CD1c-positive myeloid dendritic cell (primary cell): ENCODE measurements around the gene ADRM1.

ENCODE experiments used
- DNase-seq: peaks from one replicate; pipeline ENCODE4 v3.0.0-alpha.2; 2016; ENCODE audit errors: extremely low spot score

Gene ADRM1

DNA sequence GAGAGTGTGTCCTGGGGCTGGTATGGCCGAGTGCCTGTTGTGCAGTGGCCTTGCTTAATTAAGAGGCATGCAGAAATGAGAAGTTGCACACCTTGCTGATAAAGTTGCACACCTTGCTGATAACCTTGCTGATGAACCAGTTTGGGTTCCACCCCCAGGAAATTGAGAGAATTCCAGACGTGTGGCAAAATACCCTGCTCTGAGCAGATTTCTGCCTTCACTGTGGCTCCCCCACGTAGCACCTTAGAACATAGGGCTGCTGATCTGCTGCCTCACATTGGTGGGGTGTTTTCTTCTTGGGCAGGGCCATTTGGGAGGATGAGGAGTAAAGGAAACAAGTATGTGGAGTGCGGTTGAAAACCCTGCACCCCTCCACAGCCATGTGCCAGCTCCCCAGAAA lies 22.5 kb upstream of the ADRM1 start:
- no peak for DNase-seq

DNA sequence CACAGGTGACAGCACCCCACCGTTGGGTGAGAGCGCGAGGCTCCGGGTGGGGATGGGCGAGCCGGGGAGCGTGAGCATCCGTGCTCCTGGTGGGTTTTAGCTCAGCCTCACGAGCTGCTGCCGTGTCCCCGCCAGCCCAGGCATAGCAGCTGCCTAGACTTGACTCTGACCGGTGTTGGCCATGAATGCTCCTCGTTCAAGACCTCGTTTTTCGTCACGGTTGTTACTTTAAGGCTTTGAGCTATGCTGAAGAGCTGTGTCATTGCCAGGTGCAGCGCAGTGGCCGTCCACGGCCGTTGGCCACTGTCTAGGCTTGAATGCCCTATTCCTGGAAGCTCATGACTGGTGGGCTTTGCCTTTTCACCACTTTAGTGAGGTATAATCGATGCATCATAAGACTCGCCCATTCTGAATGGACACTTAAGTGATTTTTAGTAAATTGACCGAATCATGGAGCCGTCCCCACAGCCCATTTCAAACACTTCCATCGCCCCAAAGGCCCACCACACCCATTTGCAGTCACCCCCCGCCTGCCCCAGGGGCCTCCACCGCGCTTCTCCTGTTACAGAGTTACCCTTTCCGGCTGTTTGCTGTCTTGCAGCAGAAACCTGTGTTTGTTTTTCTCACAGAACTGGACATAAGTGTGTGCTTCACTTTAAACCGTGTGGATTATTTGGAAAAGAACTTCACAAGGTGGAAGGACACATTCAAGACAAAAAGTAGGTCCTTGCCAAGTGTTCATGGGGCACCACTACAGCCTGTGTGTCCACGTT lies 21.4 kb upstream of the ADRM1 start:
- no peak for DNase-seq

DNA sequence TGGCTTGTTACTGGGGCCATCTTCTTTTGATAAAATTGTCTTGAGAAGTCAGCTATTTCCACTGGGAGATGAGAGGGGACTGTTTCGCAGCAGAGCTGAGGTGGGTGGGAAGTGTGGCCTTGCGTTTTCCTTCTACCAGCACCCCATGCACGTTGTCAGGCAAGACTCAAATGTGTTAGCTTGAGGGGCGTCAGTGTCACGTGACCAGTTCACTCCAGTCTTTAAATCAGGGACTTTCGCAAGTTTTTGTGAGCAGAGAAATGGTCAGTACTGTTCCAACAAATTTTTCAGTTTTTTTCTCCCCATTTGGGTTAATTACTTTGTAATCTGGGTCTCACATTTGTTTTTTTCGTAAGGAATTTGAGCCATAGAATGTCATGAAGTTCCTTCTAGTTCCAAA lies 20.7 kb upstream of the ADRM1 start:
- no peak for DNase-seq

DNA sequence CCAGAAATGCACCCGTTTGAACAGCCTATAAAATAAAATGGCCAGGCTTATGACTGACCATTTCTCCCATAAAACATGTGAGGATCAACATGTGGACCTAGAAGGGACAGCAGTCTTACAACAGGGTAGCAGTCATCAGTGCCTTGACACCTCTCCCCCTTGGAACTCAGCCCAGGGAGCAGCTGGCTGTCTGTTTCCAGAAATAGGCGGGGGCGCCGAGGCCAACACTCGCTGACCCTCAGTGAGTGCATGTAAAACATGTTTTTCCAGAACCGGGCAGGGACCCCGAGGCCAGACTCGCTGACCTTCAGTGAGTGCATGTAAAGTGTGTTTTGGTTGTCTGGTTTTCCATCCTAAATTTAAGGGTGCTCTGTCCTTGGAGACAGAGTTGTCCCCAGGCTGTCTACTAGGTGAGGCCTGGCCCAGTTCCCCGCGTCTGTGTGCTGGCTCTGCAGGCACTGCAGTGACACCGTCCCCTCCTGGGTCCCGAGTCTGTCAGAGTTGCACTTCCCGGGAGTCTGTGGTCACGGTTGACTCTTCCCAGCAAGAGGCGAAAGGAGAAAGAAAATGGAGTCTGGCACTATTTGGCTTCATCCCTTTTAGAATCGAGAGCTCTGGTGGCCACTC lies 19.8 kb upstream of the ADRM1 start:
- no peak for DNase-seq

- DNase-seq, result no peak
Observed at GRCh38 chr20:62284448-62284847, 18.3 kb upstream of the ADRM1 start.

- no peak for DNase-seq
Observed at GRCh38 chr20:62285151-62285550, 17.6 kb upstream of the ADRM1 start.

DNA sequence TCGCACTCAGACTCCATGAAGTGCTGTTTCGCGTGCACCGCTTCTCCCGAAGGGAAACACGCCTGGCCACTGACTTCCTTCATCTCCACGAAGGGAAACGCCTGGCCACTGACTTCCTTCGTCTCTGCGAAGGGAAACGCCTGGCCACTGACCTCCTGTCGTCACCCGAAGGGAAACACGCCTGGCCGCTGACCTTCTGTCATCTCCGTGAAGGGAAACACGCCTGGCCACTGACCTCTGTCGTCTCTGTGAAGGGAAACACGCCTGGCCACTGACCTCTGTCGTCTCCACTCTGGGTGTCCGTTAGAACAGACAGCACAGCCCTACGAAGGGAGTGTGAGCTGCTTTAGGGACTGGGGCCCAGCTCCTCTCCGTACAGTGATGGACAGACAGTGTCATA lies 17.1 kb upstream of the ADRM1 start:
- no peak for DNase-seq

GRCh38 chr20:62286493-62287064 lies 16.2 kb upstream of the ADRM1 start:
- no peak for DNase-seq

- DNase-seq, result no peak
Observed at GRCh38 chr20:62287129-62287528, 15.7 kb upstream of the ADRM1 start.

DNA sequence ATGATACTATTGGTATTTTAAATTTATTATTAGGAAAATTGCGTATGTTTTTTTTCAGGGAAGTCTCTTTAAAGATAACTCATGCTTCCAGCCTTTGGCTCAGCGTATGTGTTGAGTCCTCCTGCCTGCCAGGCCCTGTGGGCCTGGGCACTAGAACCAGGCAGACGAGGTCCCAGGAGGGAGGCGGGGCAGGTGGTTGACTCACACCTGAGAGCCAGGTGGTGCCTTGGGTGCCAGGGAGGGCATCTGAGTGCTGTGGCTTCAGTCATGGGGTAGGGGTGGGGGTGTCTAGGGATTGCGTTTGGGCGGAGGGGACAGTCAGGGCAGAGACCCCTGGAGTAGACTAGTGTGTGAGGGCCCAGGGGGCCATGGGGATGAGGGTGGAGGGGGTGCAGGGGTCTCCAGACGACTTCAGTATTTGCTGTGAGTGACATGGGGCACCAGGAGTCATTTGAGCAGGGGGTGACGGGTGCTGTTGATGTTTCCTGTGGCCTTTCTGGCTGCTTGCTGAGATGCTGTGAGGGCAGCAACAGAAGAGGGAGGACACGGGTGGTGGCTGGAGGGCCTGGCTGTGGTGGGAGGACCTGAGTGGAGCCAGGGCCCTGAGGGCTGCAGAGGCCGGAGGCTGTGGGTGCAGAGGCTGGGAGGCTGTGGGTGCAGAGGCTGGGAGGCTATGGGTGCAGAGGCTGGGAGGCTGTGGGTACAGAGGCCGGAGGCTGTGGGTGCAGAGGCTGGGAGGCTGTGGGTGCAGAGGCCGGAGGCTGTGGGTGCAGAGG lies 14.8 kb upstream of the ADRM1 start:
- DNase-seq, result no peak

DNA sequence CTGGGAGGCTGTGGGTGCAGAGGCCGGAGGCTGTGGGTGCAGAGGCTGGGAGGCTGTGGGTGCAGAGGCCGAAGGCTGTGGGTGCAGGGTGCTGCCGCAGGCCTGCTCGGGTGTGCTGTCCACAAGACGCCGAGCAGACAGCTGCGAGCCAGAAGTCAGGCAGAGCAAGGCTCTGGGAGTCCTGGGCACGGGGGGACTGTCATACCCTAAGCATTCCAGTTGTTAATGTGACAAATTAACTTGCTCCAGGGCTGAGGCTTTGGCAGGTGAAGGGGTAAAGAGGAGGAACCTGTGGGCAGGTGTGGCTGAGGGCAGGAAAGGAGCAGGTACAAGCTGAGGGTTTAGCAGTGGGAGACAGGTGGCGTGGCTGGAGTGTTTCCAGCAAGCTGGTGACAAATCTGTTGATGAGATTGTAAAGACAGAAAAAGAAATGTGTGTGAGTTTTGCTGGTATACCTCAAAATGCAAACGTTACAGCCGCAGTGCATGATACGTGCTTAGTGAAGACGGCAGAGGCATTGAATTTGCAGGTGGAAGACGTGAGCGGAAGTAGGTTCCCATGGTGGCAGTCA lies 14.2 kb upstream of the ADRM1 start:
- DNase-seq, result no peak

- DNase-seq, result no peak
Observed at GRCh38 chr20:62289131-62289530, 13.7 kb upstream of the ADRM1 start.

DNA sequence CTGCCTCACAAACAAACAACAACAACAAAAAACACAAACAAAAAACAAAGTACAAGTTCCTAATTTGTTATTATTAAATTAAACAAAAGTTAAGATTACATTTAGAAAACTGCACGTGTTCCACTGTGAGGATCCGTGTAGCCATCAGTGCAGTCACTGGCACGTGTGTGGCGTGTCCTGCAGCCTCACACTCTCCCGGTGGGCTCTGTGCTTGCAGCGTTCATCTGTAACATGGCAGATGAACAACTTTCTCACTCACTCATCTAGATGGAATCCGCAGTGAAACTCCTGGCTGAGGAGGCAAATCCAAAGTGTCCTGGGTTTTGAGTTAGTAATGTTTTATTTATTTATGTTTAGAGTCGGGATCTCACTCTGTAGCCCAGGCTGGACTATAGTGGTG lies 12.9 kb upstream of the ADRM1 start:
- no peak for DNase-seq

DNA sequence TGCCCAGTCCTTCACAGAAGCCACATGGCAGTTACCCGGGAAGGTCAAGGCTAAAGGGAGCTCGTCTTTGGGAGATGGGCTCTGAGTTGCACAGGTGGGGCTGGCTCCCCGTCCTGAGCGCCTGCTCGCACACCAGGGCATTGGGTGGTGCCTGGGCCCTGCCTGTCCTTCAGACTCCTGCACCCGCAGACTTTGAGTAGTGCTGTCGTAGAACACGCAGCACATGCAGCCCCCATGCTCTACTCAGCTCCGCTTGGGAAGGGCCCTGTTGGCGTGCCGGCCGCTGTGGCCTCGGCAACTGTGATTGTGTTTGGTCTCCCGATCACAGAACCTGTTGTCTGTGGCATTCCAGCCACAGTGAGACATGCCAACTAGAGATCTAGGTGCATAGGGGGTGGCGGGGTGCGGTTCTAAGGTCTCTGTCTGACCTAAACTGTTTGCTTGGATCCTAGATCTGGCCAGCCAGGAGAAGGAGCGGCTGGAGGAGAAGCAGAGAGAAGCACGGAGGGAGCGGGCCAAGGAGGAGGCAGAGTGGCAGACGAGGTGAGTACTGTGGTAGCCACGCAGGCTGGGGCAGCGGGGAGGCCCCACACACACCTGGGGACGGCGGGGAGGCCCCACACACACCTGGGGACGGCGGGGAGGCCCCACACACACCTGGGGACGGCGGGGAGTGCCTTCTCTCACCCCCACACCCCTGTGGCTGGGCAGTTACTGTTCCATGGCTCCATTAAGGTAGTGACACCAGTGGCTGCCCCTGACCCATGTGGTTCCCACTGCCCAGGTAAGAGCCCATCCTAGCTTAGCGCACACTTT lies 11.3 kb upstream of the ADRM1 start:
- DNase-seq, result no peak

- no peak for DNase-seq
Observed at GRCh38 chr20:62292108-62292507, 10.7 kb upstream of the ADRM1 start.

DNA sequence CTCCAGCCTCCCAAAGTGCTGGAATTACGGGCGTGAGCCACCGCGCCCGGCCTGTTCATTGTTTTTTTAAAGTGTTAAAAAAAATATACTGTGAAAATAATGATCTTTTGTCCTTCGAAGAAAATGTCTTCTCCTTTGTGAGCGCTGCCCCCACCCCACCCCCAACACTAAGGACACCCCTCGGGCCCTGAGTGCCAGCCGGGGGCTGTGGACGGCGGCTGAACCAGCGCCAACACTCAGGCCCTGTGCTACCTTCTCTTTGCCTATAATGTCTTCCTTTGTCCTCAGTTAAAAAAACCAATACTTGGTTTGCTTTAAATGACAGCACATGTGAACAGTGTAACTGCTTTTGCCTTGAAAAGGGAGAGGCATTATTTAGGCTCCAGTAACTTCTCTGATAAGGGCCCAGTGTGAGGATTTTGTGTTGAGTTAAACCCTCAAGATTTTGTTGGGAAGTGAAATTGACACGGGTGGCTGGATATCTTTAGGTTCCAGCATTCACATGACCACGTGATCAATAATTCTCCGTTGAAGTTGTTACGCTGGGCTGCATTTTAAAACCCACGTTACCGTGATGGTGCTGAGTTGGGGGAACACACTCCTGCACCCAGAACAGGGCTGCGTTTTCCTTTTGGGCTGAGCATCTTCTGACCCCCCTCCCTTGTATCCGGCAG lies 9.5 kb upstream of the ADRM1 start:
- no peak for DNase-seq

GRCh38 chr20:62293946-62294345 lies 8.9 kb upstream of the ADRM1 start:
- no peak for DNase-seq

DNA sequence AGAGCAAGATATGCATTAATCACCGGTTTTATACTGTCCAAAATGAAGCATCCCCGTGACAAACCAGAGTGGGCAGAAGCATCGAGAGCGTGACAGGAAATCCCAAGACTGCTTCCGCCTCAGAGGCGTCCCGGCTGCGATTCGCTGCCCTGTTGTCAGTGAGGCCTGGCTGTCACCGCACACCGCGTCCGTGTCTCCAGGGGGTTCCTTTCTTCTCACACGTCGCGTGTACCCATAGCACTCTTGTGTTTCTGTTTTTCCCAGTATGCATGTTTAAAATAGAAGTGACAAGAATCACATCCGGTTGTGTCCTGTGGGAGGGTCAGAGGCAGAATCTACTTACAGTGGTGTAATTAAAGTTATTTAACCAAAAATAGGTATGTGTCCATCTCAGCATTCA lies 8.3 kb upstream of the ADRM1 start:
- no peak for DNase-seq

- DNase-seq, result no peak
Observed at GRCh38 chr20:62296724-62297448, 5.9 kb upstream of the ADRM1 start.
